GM12878 (cell line): Measurements from ENCODE around the gene ALOXE3. TPM values are rescaled to one million over a fixed set of nuclear protein-coding genes. Genes with fewer than 3 reads are reported as not detected.

Experiments used
- ATAC-seq: fragments of 200-7000 bp; cut with Tn5 transposase; 3 replicates; pipeline ENCODE4 v1.9.1; 2020; ENCODE audit warnings: mild to moderate bottlenecking, moderate library complexity
- BruUV-seq: library from RNA; stranded (reverse); fragments of 400-500 nt; replicated peaks from 2 replicates; lab custom pipeline; 2021; lab: Mats Ljungman, UMichigan
- CTCF ChIA-PET: fragments of 300-600 bp; sonication (Branson Sonifier 250); formaldehyde crosslinking; extraction: SDS; loops from one replicate; lab custom pipeline; 2021; ENCODE audit warnings: inconsistent platforms; lab: Yijun Ruan, JAX
- POLR2A ChIA-PET: fragments of 350-600 bp; formaldehyde crosslinking; extraction: SDS; loops from one replicate; lab custom pipeline; 2021; ENCODE audit warnings: inconsistent platforms; lab: Charles Lee
- RAD21 ChIA-PET: fragments of 300-600 bp; sonication (Branson Sonifier 250); formaldehyde crosslinking; loops from one replicate; lab custom pipeline; 2023; ENCODE audit warnings: antibody characterized with exemption; ENCODE audit not compliant: unreplicated experiment; lab: Charles Lee
- SMC1A ChIA-PET: fragments of 300-600 bp; sonication (Branson Sonifier 250); formaldehyde crosslinking; loops from one replicate; lab custom pipeline; 2023; ENCODE audit not compliant: unreplicated experiment, uncharacterized antibody; lab: Charles Lee
- DNase-seq: peaks from one replicate; pipeline ENCODE4 v3.0.0-alpha.2; 2011; ENCODE audit warnings: low read depth, low spot score
- FAIRE-seq: peaks from 3 replicates; lab custom pipeline; 2011; peaks lifted over from hg19 to GRCh38; lab: Jason Lieb, UNC
- H2AFZ ChIP-seq: 2 replicates; pipeline ENCODE4 v1.6.0; 2011; ENCODE audit warnings: low read depth, low read length, control low read depth; ENCODE audit not compliant: control insufficient read depth
- H3K27ac ChIP-seq: 2 replicates; pipeline ENCODE4 v1.5.1; 2011; ENCODE audit warnings: control low read depth; ENCODE audit not compliant: control insufficient read depth, insufficient read depth
- H3K27me3 ChIP-seq, 2 experiments: replicated peaks in 1 of 2; 2 replicates each; pipeline versions ENCODE4 v1.6.0 to v1.6.1; 2011; ENCODE audit warnings: low read length in 1 of 2; ENCODE audit not compliant: control insufficient read depth in 2 of 2, insufficient read depth in 2 of 2
- H3K36me3 ChIP-seq, 2 experiments: 2 replicates each; pipeline ENCODE4 v1.5.1; 2011; ENCODE audit warnings: low read length in 1 of 2; ENCODE audit not compliant: control insufficient read depth in 2 of 2, insufficient read depth in 2 of 2
- H3K4me1 ChIP-seq: 2 replicates; pipeline ENCODE4 v1.6.1; 2011; ENCODE audit warnings: mild to moderate bottlenecking, low read length, moderate library complexity, mixed read lengths; ENCODE audit not compliant: control insufficient read depth, insufficient read depth
- H3K4me2 ChIP-seq: 2 replicates; pipeline ENCODE4 v1.6.0; 2011; ENCODE audit warnings: control low read depth; ENCODE audit not compliant: control insufficient read depth, insufficient read depth
- H3K4me3 ChIP-seq: fragments of 200-600 bp; sonication (generic); 2 replicates; pipeline ENCODE4 v1.5.1; 2016
- H3K79me2 ChIP-seq: 2 replicates; pipeline ENCODE4 v1.6.0; 2011; ENCODE audit warnings: low read length; ENCODE audit not compliant: control insufficient read depth, insufficient read depth
- H3K9ac ChIP-seq: 2 replicates; pipeline ENCODE4 v1.8.0; 2011; ENCODE audit warnings: low read length, control low read depth, mixed read lengths; ENCODE audit not compliant: control insufficient read depth, insufficient read depth
- H3K9me3 ChIP-seq: replicated peaks from 3 replicates; pipeline ENCODE4 v1.5.1; 2011; ENCODE audit warnings: mild to moderate bottlenecking, low read length; ENCODE audit not compliant: control insufficient read depth, insufficient read depth
- H4K20me1 ChIP-seq: 2 replicates; pipeline ENCODE4 v1.6.0; 2011; ENCODE audit not compliant: control insufficient read depth, insufficient read depth
- BHLHE40 ChIP-seq, 2 experiments: fragments of 450-650 bp in 1 of 2; IDR thresholded peaks; 2 replicates each; pipeline ENCODE4 v1.6.1; 2011 to 2017; ENCODE audit warnings: low read depth in 2 of 2, borderline replicate concordance in 1 of 2, improper control_type of control experiment in 1 of 2, low read length in 1 of 2, mild to moderate bottlenecking in 1 of 2
- CBFB ChIP-seq: IDR thresholded peaks from 2 replicates; pipeline ENCODE4 v1.6.1; 2016; ENCODE audit warnings: antibody characterized with exemption, low read depth
- HDGF ChIP-seq: fragments of 450-650 bp; IDR thresholded peaks from 2 replicates; pipeline ENCODE4 v1.6.1; 2016; ENCODE audit warnings: antibody characterized with exemption
- MXI1 ChIP-seq: fragments of 150-350 bp; IDR thresholded peaks from 2 replicates; pipeline ENCODE4 v1.6.1; 2011; ENCODE audit warnings: low read depth, mild to moderate bottlenecking, inconsistent platforms, low read length, improper control_type of control experiment
- ZNF622 ChIP-seq: fragments of 450-650 bp; IDR thresholded peaks from 2 replicates; pipeline ENCODE4 v1.6.1; 2017; ENCODE audit warnings: mild to moderate bottlenecking, inconsistent platforms
- ZZZ3 ChIP-seq: IDR thresholded peaks from 2 replicates; pipeline ENCODE4 v1.6.1; 2011; ENCODE audit warnings: low read depth; ENCODE audit not compliant: control insufficient read depth, insufficient read length
- WGBS: methylation state at CpG from one replicate; pipeline ENCODE4 v1.1.6; 2016; ENCODE audit warnings: low lambda C conversion rate; ENCODE audit not compliant: insufficient replicate concordance, insufficient coverage; ENCODE audit errors: missing lambda C conversion rate; 5-methylcytosine and 5-hydroxymethylcytosine counted together
- in situ Hi-C: fragments of 300-500 bp; cut with MboI; formaldehyde crosslinking; loops from 9 replicates; pipeline ENCODE4 v1.14.3; 2018; ENCODE audit warnings: mixed read lengths
- intact Hi-C: fragments of 100-400 bp; cut with micrococcal nuclease; formaldehyde crosslinking; loops from one replicate; pipeline ENCODE4 v1.14.2; 2022; ENCODE audit not compliant: unreplicated experiment
- polyA plus RNA-seq, 11 experiments: library from polyadenylated mRNA; depleted of rRNA in 4 of 11; unstranded in 6 of 11; stranded (reverse) in 5 of 11; fragments of >200 nt; fragmentation: Nextera tagmentation in 4 of 11; fragmentation: Illumina TruSeq in 1 of 11; extraction: Ambion mirVana in 4 of 11; extraction: Trizol in 1 of 11; gene quantifications; 1 replicate in 1 of 11; 2 replicates in 10 of 11; pipeline versions ENCODE4 v1.2.1 to v1.2.3, GENCODE V29; 2011 to 2016; ENCODE audit warnings: inconsistent platforms in 2 of 11, missing spikeins in 2 of 11, low read depth in 1 of 11
- total RNA-seq, 4 experiments: library from RNA; depleted of rRNA in 3 of 4; stranded (reverse); fragments of >200 nt in 3 of 4; fragmentation: Illumina TruSeq in 1 of 4; extraction: Trizol in 1 of 4; gene quantifications; 2 replicates each; pipeline versions ENCODE4 v1.2.1 to v1.2.3, GENCODE V29; 2013 to 2021
- TF ChIP-seq, protein P1 (sequence below): fragments of 450-650 bp; IDR thresholded peaks from 2 replicates; pipeline ENCODE4 v1.6.1; 2018; ENCODE audit warnings: mild to moderate bottlenecking, low read depth, moderate library complexity; ENCODE audit not compliant: partially characterized antibody
- TF ChIP-seq, protein P2 (sequence below): fragments of 450-650 bp; IDR thresholded peaks from 2 replicates; pipeline ENCODE4 v1.6.1; 2016; ENCODE audit warnings: mild to moderate bottlenecking
- TF ChIP-seq, protein P3 (sequence below): fragments of 450-650 bp; formaldehyde crosslinking; IDR thresholded peaks from 2 replicates; pipeline ENCODE4 v1.4.0; 2020; ENCODE audit warnings: mild to moderate bottlenecking, moderate library complexity

ALOXE3 gene
- total and polyA plus RNA-seq, 10 of the 15 experiments (the other 5 are each of a cell fraction or from before 2014, with no cell fraction given), result 0.04 TPM; not detected in 9

DNA sequence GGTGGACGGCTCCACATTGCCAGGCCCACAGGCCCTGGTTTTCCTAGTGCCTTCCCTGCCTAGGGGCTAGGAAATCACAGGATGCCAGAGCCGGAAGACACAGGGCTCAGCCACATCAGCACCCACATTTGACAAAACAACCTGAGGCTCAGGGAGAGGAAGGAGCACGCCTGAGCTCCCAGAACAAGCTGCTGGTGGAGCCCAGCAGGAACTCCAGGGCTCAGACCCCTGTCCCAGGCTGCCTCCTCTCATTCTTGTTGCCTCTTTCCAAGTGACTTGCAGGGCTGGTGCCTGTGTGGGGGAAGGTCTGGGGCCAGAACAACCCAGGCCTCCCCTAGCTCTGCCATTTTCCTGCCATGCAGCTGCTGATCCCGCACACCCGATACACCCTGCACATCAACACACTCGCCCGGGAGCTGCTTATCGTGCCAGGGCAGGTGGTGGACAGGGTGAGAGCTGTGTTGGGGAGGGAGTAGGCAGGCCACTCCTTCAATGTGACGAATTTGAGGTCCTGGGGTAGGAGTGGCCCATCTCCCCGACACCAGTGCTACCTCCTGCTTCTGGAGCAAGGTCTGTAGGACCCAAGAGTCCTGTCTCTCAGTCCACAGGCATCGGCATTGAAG is 71.9 kb downstream of the ALOXE3 start:
- no peaks in the 10 kb centered on the region for H3K36me3 ChIP-seq
- ChIA-PET POLR2A (interaction anchor here (0.5 kb wide), 1 partner anchor 133 kb away, joined by 3 read pairs; no protein-coding TSS in a partner anchor), SMC1A (interaction anchor here (0.9 kb wide), 1 partner anchor 12 kb away, joined by 3 read pairs; no protein-coding TSS in a partner anchor), RAD21 (no interaction called here), CTCF (interaction anchor here (0.7 to 3.0 kb wide), 5 partner anchors 11 to 303 kb away, joined by 3 to 14 read pairs (median 3); no protein-coding TSS in a partner anchor)
- no peak overlapping the region for H3K27ac ChIP-seq
- WGBS, result 42% methylated on average over 11 of the region's 11 CpGs
- ATAC-seq (no peak), DNase-seq (no peak), FAIRE-seq (no peak)
- no peaks in the 10 kb centered on the region for H4K20me1 ChIP-seq
- H2AFZ ChIP-seq, result no peak overlapping the region
- no peak overlapping the region for H3K4me3 ChIP-seq
- no peaks in the 10 kb centered on the region for H3K9me3 ChIP-seq
- no peak overlapping the region for H3K4me2 ChIP-seq
- in situ Hi-C loops, result no loop called here
- no peak overlapping the region for H3K9ac ChIP-seq
- no peaks in the 10 kb centered on the region for H3K79me2 ChIP-seq
- BruUV-seq, result no TSS peak
- TF ChIP-seq ZNF622 (no peak), MXI1 (no peak), HDGF (no peak), CBFB (no peak), ZZZ3 (no peak), BHLHE40 (IDR thresholded peaks at IDR 0.05; ENCODE audit: borderline replicate concordance in 1 of 2, low read depth in 2 of 2, low read length in 1 of 2) (no peak)
- TF ChIP-seq, protein P1, sequence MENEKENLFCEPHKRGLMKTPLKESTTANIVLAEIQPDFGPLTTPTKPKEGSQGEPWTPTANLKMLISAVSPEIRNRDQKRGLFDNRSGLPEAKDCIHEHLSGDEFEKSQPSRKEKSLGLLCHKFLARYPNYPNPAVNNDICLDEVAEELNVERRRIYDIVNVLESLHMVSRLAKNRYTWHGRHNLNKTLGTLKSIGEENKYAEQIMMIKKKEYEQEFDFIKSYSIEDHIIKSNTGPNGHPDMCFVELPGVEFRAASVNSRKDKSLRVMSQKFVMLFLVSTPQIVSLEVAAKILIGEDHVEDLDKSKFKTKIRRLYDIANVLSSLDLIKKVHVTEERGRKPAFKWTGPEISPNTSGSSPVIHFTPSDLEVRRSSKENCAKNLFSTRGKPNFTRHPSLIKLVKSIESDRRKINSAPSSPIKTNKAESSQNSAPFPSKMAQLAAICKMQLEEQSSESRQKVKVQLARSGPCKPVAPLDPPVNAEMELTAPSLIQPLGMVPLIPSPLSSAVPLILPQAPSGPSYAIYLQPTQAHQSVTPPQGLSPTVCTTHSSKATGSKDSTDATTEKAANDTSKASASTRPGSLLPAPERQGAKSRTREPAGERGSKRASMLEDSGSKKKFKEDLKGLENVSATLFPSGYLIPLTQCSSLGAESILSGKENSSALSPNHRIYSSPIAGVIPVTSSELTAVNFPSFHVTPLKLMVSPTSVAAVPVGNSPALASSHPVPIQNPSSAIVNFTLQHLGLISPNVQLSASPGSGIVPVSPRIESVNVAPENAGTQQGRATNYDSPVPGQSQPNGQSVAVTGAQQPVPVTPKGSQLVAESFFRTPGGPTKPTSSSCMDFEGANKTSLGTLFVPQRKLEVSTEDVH, result no peak
- TF ChIP-seq, protein P2, sequence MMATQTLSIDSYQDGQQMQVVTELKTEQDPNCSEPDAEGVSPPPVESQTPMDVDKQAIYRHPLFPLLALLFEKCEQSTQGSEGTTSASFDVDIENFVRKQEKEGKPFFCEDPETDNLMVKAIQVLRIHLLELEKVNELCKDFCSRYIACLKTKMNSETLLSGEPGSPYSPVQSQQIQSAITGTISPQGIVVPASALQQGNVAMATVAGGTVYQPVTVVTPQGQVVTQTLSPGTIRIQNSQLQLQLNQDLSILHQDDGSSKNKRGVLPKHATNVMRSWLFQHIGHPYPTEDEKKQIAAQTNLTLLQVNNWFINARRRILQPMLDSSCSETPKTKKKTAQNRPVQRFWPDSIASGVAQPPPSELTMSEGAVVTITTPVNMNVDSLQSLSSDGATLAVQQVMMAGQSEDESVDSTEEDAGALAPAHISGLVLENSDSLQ, result no peak
- TF ChIP-seq, protein P3, sequence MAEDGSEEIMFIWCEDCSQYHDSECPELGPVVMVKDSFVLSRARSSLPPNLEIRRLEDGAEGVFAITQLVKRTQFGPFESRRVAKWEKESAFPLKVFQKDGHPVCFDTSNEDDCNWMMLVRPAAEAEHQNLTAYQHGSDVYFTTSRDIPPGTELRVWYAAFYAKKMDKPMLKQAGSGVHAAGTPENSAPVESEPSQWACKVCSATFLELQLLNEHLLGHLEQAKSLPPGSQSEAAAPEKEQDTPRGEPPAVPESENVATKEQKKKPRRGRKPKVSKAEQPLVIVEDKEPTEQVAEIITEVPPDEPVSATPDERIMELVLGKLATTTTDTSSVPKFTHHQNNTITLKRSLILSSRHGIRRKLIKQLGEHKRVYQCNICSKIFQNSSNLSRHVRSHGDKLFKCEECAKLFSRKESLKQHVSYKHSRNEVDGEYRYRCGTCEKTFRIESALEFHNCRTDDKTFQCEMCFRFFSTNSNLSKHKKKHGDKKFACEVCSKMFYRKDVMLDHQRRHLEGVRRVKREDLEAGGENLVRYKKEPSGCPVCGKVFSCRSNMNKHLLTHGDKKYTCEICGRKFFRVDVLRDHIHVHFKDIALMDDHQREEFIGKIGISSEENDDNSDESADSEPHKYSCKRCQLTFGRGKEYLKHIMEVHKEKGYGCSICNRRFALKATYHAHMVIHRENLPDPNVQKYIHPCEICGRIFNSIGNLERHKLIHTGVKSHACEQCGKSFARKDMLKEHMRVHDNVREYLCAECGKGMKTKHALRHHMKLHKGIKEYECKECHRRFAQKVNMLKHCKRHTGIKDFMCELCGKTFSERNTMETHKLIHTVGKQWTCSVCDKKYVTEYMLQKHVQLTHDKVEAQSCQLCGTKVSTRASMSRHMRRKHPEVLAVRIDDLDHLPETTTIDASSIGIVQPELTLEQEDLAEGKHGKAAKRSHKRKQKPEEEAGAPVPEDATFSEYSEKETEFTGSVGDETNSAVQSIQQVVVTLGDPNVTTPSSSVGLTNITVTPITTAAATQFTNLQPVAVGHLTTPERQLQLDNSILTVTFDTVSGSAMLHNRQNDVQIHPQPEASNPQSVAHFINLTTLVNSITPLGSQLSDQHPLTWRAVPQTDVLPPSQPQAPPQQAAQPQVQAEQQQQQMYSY, result no peak
- H3K27me3 ChIP-seq, result peaks cover 0 to 3% of the 10 kb centered on the region in 2 experiments; a peak in 1 of 4 replicates
- intact Hi-C loops, result no loop called here
- H3K4me1 ChIP-seq, result no peaks in the 10 kb centered on the region
